Measurements from ENCODE around the gene C12orf76. TPM values are rescaled to one million over a fixed set of nuclear protein-coding genes. Genes with fewer than 3 reads are reported as not detected.

C12orf76 gene
- total RNA-seq, 1 experiment from 2014 or later, result 7.3 TPM

DNA sequence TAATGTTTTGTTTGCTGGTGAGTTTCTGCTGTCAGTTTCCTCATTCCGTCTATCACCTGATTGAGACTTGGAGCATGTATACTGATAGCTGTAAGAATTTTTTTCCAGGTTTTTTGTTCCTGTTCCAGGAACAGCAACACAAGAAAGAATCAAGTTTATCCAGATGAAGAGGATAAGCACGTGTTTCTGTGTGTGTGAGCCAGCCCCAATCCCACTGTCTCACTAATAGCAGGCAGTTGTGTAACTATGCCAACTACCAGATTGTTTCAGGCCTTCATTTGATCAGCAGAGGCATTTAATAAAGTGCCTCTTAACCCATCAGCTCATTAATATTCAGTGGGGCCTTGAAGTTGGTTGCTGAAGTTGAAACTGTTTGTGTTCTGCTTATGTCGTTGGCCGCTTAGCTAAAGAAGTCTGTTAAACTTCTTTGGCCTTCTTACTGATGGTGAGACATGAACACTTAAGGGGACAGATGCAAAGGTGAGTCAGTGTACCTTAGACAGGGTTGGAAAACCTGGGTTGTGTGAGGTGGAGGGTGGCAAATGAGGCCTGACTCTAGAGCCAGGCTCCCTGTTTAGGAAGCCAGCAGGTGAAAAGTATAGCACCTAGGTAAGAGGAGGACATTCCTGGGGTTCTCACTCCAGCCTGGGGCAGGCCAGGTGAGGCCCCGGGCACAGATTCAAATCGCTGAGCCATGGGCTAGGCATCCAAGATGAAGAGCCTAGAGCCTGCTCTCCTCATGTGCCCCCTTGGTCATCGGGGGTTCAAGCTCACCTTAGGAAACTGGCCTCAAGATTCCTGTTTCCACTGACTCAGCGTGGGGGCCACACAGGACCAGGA lies 45.4 kb downstream of the C12orf76 start:
- no TSS peak for BruUV-seq (replicated peaks)
- TF ChIP-seq, protein P1, sequence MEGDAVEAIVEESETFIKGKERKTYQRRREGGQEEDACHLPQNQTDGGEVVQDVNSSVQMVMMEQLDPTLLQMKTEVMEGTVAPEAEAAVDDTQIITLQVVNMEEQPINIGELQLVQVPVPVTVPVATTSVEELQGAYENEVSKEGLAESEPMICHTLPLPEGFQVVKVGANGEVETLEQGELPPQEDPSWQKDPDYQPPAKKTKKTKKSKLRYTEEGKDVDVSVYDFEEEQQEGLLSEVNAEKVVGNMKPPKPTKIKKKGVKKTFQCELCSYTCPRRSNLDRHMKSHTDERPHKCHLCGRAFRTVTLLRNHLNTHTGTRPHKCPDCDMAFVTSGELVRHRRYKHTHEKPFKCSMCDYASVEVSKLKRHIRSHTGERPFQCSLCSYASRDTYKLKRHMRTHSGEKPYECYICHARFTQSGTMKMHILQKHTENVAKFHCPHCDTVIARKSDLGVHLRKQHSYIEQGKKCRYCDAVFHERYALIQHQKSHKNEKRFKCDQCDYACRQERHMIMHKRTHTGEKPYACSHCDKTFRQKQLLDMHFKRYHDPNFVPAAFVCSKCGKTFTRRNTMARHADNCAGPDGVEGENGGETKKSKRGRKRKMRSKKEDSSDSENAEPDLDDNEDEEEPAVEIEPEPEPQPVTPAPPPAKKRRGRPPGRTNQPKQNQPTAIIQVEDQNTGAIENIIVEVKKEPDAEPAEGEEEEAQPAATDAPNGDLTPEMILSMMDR (IDR thresholded peaks at IDR 0.05; ENCODE audit: unreplicated experiment), result no peak
- POLR2A ChIA-PET, result interaction anchor here (0.7 to 2.5 kb wide), 5 partner anchors 11 to 465 kb away, joined by 3 to 11 read pairs (median 4); partner anchors contain the start of genes FAM216A and GPN3
- CTCF ChIA-PET, result interaction anchor here (0.6 to 2.6 kb wide), 4 partner anchors 21 to 481 kb away, joined by 3 to 8 read pairs (median 4); no protein-coding TSS in a partner anchor
- DNase-seq (ENCODE audit: unreplicated experiment), result no peak
- Mint-ChIP-seq H3K9me3 (ENCODE audit: unreplicated experiment) (no peaks in the 10 kb centered on the region), H3K36me3 (ENCODE audit: insufficient read depth, unreplicated experiment) (peaks cover 6% of the 10 kb centered on the region), H3K4me3 (ENCODE audit: unreplicated experiment) (no peak overlapping the region), H3K27ac (ENCODE audit: low read depth, unreplicated experiment) (peak overlapping the region; percentile 48), H3K4me1 (ENCODE audit: insufficient read depth, unreplicated experiment) (peaks cover 17% of the 10 kb centered on the region), H3K27me3 (ENCODE audit: insufficient read depth, unreplicated experiment) (no peaks in the 10 kb centered on the region)
- intact Hi-C loops (cut with micrococcal nuclease), result loop anchor here (5.0 kb wide), 1 partner anchor 34 kb away; no protein-coding TSS in a partner anchor

DNA sequence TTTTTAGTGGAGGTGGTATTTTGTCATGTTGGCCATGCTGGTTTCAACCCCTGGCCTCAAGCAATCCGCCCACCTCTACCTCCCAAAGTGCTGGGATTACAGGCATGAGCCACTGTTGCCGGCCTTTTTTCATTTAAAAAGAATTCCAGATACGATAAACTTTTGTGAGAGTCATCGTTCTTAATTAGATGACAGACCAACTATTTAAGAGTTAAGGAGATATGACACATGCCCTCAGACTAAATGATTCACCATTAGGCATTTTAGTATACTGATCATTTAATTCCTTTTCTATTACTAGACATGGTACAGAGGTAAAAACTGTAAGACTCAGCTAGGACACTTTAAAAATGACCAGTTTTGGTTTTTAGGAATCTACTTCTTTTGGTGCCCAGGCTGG lies 46.7 kb downstream of the C12orf76 start:
- TF ChIP-seq, protein P1 (IDR thresholded peaks at IDR 0.05; ENCODE audit: unreplicated experiment), result no peak
- POLR2A ChIA-PET, result interaction anchor here (0.8 to 2.5 kb wide), 6 partner anchors 10 to 467 kb away, joined by 3 to 11 read pairs (median 5); partner anchors contain the start of genes FAM216A and GPN3
- intact Hi-C loops (cut with micrococcal nuclease), result loop anchor here (2.0 to 5.0 kb wide), 2 partner anchors 23 to 36 kb away; no protein-coding TSS in a partner anchor

DNA sequence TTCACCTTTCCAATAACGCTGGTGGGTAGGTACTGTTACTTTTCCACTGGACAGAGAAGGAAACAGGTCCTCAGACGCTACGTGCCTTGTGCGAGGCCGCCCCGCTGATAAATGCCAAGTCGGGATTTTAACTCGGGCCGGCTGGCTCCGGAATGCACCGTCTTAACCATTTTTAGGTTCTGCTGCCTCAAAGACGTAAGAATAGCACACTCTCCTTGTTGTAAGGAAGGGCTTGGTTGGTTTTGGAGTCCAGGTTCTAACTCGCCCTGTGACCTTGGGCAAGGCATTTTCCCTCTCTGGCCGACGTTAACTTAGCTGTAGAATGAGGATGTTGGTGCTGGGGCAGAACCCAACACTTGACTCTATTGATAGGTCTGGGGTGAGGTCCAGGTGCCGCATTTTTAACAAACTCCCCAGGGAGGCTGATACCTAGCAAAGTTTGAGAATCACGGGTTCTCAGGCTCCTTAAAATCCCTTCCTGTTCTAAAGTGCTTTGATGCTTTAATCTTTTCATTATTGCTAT lies 48.3 kb downstream of the C12orf76 start:
- Mint-ChIP-seq H3K9me3 (ENCODE audit: unreplicated experiment) (no peaks in the 10 kb centered on the region), H3K36me3 (ENCODE audit: insufficient read depth, unreplicated experiment) (peaks cover 6% of the 10 kb centered on the region), H3K27me3 (ENCODE audit: insufficient read depth, unreplicated experiment) (no peaks in the 10 kb centered on the region), H3K27ac (ENCODE audit: low read depth, unreplicated experiment) (peak overlapping the region; percentile 55), H3K4me1 (ENCODE audit: insufficient read depth, unreplicated experiment) (peaks cover 18% of the 10 kb centered on the region), H3K4me3 (ENCODE audit: unreplicated experiment) (peak overlapping the region; percentile 82)
- TSS peak; percentile 49 for BruUV-seq (replicated peaks)
- POLR2A ChIA-PET, result interaction anchor here (0.6 to 2.2 kb wide), 12 partner anchors 12 to 1781 kb away, joined by 3 to 15 read pairs (median 4); partner anchors contain the start of genes ATP2A2, C12orf76 and IFT81
- peak; percentile 36 for DNase-seq (ENCODE audit: unreplicated experiment)
- TF ChIP-seq, protein P1 (IDR thresholded peaks at IDR 0.05; ENCODE audit: unreplicated experiment), result no peak
- intact Hi-C loops (cut with micrococcal nuclease), result loop anchor here (2.0 to 5.0 kb wide), 2 partner anchors 25 to 37 kb away; no protein-coding TSS in a partner anchor
- CTCF ChIA-PET, result no interaction called here

More for the DNA sequence above, 46.7 kb downstream of the C12orf76 start:
- peaks cover 6% of the 10 kb centered on the region for H3K36me3 Mint-ChIP-seq (ENCODE audit: insufficient read depth, unreplicated experiment)
- CTCF ChIA-PET, result no interaction called here
- DNase-seq (ENCODE audit: unreplicated experiment), result no peak
- H3K27me3 Mint-ChIP-seq (ENCODE audit: insufficient read depth, unreplicated experiment), result no peaks in the 10 kb centered on the region
- H3K27ac Mint-ChIP-seq (ENCODE audit: low read depth, unreplicated experiment), result no peak overlapping the region
- H3K4me3 Mint-ChIP-seq (ENCODE audit: unreplicated experiment), result peak overlapping the region; percentile 82
- H3K4me1 Mint-ChIP-seq (ENCODE audit: insufficient read depth, unreplicated experiment), result peaks cover 17% of the 10 kb centered on the region
- BruUV-seq (replicated peaks), result no TSS peak
- H3K9me3 Mint-ChIP-seq (ENCODE audit: unreplicated experiment), result no peaks in the 10 kb centered on the region

DNA sequence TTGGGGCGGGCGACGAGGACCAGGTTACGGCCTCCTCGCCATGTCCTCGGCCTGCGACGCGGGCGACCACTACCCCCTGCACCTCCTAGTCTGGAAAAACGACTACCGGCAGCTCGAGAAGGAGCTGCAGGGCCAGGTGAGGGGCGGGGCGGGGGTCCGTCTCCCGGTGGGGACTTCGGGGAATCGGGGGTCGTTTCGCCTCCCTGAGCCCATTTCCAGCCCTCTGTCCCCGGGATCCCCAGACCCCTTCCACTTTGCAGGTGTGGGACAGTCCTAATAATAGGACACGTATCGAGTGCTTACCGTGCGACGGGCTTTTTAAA lies 48.7 kb downstream of the C12orf76 start:
- peaks cover 22% of the 10 kb centered on the region for H3K4me1 Mint-ChIP-seq (ENCODE audit: insufficient read depth, unreplicated experiment)
- DNase-seq (ENCODE audit: unreplicated experiment), result no peak
- peak overlapping the region; percentile 82 for H3K4me3 Mint-ChIP-seq (ENCODE audit: unreplicated experiment)
- intact Hi-C loops (cut with micrococcal nuclease), result no loop called here
- peak overlapping the region; percentile 100 for H3K27ac Mint-ChIP-seq (ENCODE audit: low read depth, unreplicated experiment)
- POLR2A ChIA-PET, result interaction anchor here (0.6 to 2.3 kb wide), 22 partner anchors 12 to 1781 kb away, joined by 3 to 15 read pairs (median 4); partner anchors contain the start of genes ATP2A2, C12orf76 and IFT81
- CTCF ChIA-PET, result no interaction called here
- H3K36me3 Mint-ChIP-seq (ENCODE audit: insufficient read depth, unreplicated experiment), result peaks cover 6% of the 10 kb centered on the region
- no peaks in the 10 kb centered on the region for H3K9me3 Mint-ChIP-seq (ENCODE audit: unreplicated experiment)
- no peaks in the 10 kb centered on the region for H3K27me3 Mint-ChIP-seq (ENCODE audit: insufficient read depth, unreplicated experiment)
- TF ChIP-seq, protein P1 (IDR thresholded peaks at IDR 0.05; ENCODE audit: unreplicated experiment), result no peak
- no TSS peak for BruUV-seq (replicated peaks)
